Erythroblast (primary cell): ENCODE measurements around the gene CLEC3B.

Experiments
- DNase-seq, 2 experiments: peaks; one replicate each; lab custom pipeline; 2025; lab: John Stamatoyannopoulos, UW
- GATA1 ChIP-seq: IDR thresholded peaks from 2 replicates; pipeline ENCODE4 v1.6.1; 2011; ENCODE audit warnings: low read depth, mild to moderate bottlenecking, control low read depth, low read length, moderate library complexity
- POLR2A ChIP-seq: IDR thresholded peaks from 2 replicates; pipeline ENCODE4 v1.6.1; 2011; ENCODE audit warnings: mild to moderate bottlenecking, low read length

CLEC3B gene

DNA sequence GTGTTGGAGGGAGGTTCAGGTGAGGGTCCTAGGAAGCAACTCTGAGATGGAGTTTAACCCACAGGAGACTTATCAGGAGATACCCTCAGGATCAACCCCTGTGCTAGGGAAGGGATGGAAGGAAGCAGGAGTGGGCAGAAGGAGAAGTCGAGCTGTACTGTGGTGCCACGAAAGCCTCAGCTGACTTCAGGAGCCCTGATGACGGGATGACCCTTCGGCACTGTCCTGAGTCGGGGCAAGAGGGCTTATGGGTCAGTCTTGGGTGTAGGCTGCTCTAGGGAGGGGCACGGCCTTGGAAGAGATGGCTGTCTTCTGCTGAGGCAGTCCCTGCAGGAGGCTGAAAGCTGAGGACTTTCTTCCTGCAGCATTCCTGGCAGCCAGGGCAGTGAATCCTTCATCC, 7.7 kb downstream of the CLEC3B start:
- TF ChIP-seq GATA1 (no peak), POLR2A (no peak)
- DNase-seq = no peak

DNA sequence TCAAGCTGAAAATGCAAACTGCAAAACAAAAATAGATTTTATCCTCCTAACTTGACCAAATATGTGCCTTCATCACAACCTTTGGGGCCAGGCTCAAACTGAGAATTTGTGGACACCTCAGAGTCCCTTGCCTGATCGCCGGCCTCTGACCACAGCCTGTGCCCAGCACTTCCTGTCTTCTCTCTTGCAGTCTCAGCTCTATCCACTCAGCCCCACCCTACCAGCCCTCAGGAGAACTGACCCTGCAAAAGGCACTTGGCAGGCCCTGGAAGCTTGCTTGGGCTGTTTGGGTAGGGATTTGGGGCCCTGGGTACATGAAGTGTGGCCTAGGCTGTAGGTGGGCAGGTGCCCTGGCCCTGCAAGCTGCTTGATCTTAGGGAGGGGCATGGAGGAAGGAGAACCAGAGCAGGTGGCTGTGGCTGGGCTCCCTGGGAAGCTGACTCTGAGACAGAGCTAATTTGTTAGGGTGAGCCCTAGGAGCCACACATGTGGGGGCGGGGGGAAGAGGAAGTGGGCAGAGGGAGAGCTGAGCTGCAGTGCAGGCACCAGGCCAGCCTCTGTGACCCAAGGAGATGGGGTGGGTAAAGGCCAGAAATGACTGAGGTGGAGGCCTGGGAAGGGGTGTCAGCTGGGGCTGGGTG, 8.6 kb downstream of the CLEC3B start:
- TF ChIP-seq GATA1 (no peak), POLR2A (no peak)
- DNase-seq = no peak

DNA sequence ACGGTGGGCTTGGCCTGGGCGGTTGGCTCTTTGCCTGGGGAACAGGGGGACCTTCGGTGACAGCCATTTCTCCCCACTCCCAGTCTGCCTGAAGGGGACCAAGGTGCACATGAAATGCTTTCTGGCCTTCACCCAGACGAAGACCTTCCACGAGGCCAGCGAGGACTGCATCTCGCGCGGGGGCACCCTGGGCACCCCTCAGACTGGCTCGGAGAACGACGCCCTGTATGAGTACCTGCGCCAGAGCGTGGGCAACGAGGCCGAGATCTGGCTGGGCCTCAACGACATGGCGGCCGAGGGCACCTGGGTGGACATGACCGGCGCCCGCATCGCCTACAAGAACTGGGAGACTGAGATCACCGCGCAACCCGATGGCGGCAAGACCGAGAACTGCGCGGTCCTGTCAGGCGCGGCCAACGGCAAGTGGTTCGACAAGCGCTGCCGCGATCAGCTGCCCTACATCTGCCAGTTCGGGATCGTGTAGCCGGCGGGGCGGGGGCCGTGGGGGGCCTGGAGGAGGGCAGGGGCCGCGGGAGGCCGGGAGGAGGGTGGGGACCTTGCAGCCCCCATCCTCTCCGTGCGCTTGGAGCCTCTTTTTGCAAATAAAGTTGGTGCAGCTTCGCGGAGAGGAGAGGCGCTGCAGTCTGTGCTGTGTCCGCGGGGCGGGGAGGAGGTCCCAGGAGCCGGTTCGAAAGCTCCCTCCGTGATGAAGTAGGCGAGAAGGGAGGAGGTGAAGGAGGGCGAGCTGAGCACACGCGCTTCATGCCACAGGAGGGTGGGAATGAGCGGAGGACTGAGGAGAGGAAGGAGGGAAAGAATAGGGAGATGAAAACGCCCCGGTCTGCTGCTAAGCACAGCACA, 9.6 kb downstream of the CLEC3B start:
- DNase-seq = peak in 1 of 2 experiments; percentile 29
- TF ChIP-seq GATA1 (no peak), POLR2A (no peak)

DNA sequence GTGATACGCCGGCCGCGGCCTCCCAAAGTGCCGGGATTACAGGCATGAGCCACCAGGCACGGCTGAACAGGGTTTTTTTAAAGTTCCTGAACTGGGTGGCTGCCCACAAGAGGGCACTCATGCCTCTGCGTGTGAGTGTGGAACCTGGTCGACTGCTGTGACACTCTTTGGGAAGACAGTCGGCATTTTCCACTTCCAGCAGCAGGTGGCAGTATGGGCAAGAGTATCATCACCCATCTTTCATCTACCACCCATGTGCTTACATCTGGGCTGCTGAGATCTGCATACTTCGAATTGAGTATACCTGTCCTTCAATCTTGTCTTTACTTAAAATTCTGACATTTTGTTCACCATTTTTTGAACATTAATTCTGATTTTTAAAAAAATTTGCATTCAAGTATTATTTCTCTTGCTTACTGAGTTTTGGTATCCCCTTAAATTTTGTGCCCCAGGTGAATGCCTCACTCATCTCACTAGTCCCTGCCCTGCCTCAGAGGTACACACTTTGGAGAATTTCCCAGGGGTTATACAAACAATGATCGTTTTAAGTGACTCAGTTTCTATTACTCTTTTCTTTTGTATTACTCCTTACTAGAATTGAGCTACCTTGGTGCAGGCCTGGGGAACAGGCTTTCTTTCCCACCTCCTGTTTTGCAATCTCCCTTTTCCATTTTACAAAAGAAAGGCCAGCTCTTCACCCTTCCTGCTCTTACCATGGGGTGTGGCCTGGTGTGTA, 11.8 kb downstream of the CLEC3B start:
- TF ChIP-seq GATA1 = no peak
- TF ChIP-seq POLR2A = no peak
- peak; percentile 90 to 95 for DNase-seq

DNA sequence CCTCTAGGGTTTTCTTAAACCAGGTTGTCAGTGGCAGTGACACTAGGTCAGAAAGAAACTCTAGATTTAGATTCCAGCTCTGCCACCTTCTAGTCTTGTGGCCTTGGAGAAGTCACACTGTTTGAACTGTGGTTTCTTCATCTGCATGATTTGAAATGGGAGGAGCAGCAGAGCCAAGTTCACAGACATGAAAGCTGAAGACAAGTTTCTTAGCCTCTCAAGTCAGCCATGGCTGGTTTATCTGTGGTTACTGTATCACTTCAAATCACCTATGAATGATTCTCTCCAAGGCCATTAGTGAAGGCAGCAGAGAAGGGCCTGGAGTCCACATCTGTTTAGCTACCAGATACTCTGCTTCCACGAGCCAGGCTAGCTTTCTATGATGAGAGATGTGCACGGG, 15.6 kb downstream of the CLEC3B start:
- TF ChIP-seq POLR2A = no peak
- no peak for TF ChIP-seq GATA1
- no peak for DNase-seq

DNA sequence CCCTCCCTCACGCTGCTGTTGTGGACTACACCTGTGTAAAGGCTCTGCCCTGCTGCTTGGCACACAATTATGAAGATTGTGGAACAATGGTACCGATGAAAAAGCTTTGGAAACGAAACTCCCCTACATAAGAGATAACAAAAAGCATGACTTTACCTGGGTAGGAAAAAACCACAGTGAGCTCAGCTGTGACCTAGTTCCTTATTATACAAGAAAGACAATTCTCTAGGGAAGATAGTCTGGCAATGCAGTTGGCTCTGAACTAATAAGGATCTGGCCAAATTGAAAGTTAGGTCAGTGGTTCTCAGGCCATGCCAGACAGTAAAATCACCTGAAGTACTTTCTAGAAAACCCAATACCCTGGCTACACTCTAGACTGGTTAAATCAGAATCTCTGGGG, 16.1 kb downstream of the CLEC3B start:
- no peak for TF ChIP-seq POLR2A
- no peak for TF ChIP-seq GATA1
- no peak for DNase-seq

DNA sequence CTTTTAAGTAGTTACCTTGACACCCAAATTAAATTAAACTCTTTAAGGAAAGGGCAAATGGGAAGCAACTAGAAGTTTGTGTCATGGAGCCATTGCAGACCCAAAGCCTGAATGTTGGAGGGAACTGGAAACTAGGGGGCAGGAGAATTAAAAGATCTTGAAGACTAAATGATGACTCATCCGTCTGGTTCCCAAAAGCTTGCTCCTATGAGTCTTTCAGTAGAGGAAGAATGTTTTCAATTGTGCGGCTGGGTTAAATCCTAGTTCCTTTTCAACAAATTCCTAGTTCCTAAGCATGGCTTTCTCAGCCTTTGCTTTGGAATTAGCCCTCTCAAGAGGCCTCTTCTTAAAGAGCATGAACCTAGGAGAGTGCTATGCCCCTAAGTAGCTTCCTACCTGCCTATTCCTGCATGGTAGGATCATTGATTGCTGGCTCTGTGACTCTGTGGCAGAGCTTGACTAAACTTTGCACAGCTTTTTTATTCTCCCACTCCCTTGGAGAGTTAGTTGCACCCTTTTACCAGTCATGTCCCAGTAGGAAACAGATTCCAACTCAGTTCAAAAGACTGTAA, 17.7 kb downstream of the CLEC3B start:
- DNase-seq = peak in 1 of 2 experiments; percentile 7

DNA sequence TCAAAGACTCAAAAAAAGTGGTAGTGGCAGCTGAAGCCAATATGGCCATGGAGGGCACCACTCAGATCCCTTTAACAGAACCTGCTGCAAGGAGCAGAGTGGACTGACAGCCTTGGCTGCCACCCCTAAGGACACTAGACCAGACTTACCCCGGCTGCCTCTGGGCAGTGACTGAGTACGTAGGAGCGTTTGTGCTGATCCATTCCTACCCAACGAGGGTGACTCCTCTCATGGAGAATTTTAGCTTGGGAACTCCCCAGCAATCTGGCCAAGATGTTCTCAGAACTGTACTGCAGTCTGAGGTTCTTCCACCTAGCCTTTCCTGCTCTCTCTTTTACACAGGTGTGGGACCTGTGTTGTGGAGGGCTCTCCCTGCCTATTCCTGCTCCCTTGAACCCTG, 22.1 kb downstream of the CLEC3B start:
- no peak for DNase-seq
- no peak for TF ChIP-seq GATA1
- no peak for TF ChIP-seq POLR2A

More for the DNA sequence above, 17.7 kb downstream of the CLEC3B start:
- TF ChIP-seq POLR2A = no peak
- TF ChIP-seq GATA1 = no peak

DNA sequence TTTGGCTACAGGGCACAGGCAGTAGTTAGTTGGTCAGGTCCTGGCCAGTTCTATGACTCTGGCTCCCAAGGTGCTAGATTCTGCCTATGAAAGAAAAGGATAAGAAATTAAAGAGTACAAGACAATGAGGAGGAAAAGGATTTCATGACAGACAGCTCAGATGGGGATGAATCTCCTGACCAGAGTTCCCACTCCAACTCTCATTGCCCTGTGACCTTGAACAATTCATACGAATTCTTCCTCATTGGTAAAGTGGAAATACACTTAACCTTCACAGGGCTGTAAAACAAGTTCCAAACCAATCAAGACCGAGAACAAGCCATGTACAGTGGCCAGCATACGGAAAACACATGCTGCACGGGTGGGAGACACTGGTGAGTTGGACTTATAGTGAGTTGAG, 23.7 kb downstream of the CLEC3B start:
- DNase-seq = no peak
- TF ChIP-seq POLR2A = no peak
- TF ChIP-seq GATA1 = no peak

DNA sequence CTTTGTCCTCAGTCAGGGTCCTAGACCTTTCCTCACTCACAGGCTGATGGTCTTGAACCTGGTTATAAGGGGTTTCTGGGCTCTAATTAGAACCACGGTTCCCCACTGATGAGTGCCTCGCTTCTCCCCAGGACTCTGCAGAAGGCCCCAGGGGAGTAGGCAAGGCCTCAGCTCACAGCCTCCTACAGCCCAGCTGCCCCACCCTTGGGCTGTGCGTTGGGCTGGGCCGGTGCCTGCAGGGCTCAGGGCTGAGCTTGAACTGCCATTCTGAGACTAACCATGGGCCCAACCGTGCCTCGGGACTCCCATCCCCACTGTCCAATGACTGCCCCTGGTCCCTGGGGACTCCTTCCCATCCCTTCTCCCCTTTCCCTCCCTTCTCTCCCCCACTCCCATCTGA, 25.6 kb downstream of the CLEC3B start:
- peak; percentile 12 to 18 for DNase-seq
- TF ChIP-seq POLR2A (no peak), GATA1 (no peak)

DNA sequence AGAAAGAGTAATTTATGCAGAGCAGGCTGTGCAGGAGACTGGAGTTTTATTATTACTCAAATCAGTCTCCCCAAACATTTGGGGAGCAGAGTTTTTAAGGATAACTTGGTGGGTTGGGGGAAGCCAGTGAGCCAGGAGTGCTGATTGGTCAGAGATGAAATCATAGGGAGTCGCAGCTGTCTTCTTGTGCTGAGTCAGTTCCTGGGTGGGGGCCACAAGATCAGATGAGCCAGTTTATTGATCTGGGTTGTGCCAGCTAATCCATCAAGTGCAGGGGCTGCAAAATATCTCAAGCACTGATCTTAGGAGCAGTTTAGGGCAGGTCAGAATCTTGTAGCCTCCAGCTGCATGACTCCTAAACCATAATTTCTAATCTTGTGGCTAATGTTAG, 27.7 kb downstream of the CLEC3B start:
- DNase-seq = peak; percentile 22 to 34

DNA sequence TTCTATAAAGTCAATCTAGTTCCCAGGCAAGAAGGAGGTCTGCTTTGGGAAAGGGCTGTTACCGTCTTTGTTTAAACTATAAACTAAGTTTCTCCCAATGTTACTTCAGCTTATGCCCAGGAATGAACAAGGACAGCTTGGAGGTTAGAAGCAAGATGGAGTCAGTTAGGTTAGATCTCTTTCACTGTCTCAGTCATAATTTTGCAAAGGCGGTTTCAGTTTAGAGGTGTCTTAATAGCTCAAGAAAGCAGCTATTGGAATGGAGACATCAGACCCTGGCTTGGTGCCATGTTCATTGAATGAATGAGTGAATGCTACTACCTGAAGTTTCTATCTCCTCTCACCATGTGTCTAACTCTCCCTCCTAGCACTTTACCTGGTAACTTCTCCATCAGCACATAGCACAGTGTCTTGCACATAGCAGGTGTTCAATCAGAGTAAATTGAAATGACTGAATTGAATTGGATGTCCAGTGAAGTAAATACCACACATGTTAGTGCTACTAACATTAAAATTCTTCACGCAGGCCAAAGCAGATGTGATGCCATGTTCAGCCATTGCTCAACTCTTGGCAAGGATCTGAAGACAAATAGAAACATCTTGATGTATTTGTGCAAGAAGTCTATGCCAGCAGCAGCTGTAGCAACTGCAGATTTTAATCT, 28.2 kb downstream of the CLEC3B start:
- DNase-seq = peak in 1 of 2 experiments; percentile 31
- TF ChIP-seq POLR2A = no peak
- no peak for TF ChIP-seq GATA1

DNA sequence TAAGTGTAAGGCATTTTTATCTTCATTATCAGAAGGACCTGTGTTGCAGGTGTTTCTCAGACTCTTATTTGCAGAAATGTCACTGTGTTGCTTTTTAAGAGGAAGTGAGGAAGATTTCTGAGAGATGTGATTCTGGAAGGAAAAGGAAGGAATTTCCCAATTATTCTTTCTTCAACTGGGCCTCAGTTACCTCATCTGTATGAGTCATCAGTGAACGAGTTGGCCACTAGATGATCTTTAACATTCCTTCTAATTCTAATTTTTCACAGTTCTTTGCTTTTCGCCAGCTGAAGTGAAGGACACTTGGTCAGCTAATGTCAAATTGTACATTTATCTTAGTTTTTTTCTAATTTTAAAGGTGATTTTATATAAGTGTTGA, 28.9 kb downstream of the CLEC3B start:
- TF ChIP-seq POLR2A = no peak
- no peak for TF ChIP-seq GATA1
- peak in 1 of 2 experiments; percentile 39 for DNase-seq
